Chondrocyte (in vitro differentiated cells): Measurements from ENCODE around the gene TENT5C. TPM values are rescaled to one million over a fixed set of nuclear protein-coding genes. Genes with fewer than 3 reads are reported as not detected.

Experiments used
- DNase-seq: peaks from one replicate; pipeline ENCODE4 v3.0.0; 2021; ENCODE audit warnings: mixed read lengths, low spot score
- H3K27ac Mint-ChIP-seq: one replicate; pipeline ENCODE4 v1.8.0; 2021; ENCODE audit warnings: mild to moderate bottlenecking, moderate library complexity, mixed read lengths; ENCODE audit not compliant: unreplicated experiment
- H3K27me3 Mint-ChIP-seq: 2 replicates; pipeline ENCODE4 v1.8.0; 2021; ENCODE audit warnings: low read depth, mixed read lengths
- H3K36me3 Mint-ChIP-seq: 2 replicates; pipeline ENCODE4 v1.8.0; 2021; ENCODE audit warnings: low read depth, mixed read lengths
- H3K4me1 Mint-ChIP-seq: 2 replicates; pipeline ENCODE4 v1.8.0; 2021; ENCODE audit warnings: low read depth, mild to moderate bottlenecking, mixed read lengths
- H3K4me3 Mint-ChIP-seq: one replicate; pipeline ENCODE4 v1.8.0; 2021; ENCODE audit warnings: mild to moderate bottlenecking, moderate library complexity, mixed read lengths; ENCODE audit not compliant: unreplicated experiment
- H3K9me3 Mint-ChIP-seq: 2 replicates; pipeline ENCODE4 v1.8.0; 2021; ENCODE audit warnings: low read depth, mixed read lengths
- CTCF ChIP-seq: fragments of 200-600 bp; sonication (generic); IDR thresholded peaks from 2 replicates; pipeline ENCODE4 v1.5.0; 2021; ENCODE audit warnings: antibody characterized with exemption, mild to moderate bottlenecking, moderate library complexity
- total RNA-seq: library from RNA; stranded (reverse); gene quantifications from 3 replicates; pipeline ENCODE4 v1.2.1, GENCODE V29; 2021

Gene TENT5C
- total RNA-seq, 1 donor from 2014 or later, result 0.20 TPM

GRCh38 chr1:117586337-117586736 lies 19.5 kb upstream of the TENT5C start:
- H3K4me1 Mint-ChIP-seq, result peaks cover 6% of the 10 kb centered on the region
- no peak for DNase-seq
- no peak for TF ChIP-seq CTCF
- H3K27me3 Mint-ChIP-seq, result no peaks in the 10 kb centered on the region
- H3K27ac Mint-ChIP-seq, result no peak overlapping the region
- no peak overlapping the region for H3K4me3 Mint-ChIP-seq
- no peaks in the 10 kb centered on the region for H3K36me3 Mint-ChIP-seq
- no peaks in the 10 kb centered on the region for H3K9me3 Mint-ChIP-seq

DNA sequence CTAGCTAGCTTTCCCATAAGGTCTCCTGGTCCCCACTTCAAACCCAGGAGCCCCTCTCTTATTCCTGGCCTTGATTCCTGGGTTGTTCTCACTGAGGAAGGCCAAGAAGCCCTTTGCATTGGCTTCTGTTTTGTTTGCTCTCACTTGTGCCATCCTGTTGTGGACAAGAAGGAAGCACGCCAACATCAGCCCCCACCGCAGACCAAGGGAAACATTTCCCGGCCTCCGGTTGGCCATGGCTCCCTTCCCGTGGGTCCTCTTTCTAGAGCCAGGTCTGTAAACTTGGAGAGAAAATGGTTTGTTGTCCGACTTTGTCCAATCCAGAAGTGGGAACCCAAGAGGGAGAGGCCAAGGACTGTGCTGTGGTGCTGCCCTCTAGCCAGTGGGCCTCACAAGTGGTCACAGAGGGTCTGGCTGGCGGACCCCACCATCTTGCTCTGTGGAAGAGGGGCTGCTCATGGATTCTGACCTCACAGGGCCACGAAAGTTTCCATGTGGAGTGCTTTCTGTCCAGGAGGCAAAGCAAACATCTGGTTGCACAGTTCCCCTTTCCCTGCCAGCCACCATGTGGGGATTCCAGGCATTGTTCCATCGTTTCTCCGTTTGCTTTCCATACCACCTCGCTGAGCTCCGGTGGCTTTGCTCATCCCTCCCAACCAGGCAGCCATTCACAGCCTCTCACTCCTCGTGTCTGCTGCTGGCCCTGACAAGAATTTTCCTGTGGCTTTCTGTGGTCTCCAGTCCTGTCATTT lies 18.9 kb upstream of the TENT5C start:
- H3K27ac Mint-ChIP-seq, result no peak overlapping the region
- peaks cover 6% of the 10 kb centered on the region for H3K4me1 Mint-ChIP-seq
- H3K9me3 Mint-ChIP-seq, result no peaks in the 10 kb centered on the region
- H3K27me3 Mint-ChIP-seq, result no peaks in the 10 kb centered on the region
- no peak for TF ChIP-seq CTCF
- H3K4me3 Mint-ChIP-seq, result no peak overlapping the region
- no peaks in the 10 kb centered on the region for H3K36me3 Mint-ChIP-seq
- no peak for DNase-seq

DNA sequence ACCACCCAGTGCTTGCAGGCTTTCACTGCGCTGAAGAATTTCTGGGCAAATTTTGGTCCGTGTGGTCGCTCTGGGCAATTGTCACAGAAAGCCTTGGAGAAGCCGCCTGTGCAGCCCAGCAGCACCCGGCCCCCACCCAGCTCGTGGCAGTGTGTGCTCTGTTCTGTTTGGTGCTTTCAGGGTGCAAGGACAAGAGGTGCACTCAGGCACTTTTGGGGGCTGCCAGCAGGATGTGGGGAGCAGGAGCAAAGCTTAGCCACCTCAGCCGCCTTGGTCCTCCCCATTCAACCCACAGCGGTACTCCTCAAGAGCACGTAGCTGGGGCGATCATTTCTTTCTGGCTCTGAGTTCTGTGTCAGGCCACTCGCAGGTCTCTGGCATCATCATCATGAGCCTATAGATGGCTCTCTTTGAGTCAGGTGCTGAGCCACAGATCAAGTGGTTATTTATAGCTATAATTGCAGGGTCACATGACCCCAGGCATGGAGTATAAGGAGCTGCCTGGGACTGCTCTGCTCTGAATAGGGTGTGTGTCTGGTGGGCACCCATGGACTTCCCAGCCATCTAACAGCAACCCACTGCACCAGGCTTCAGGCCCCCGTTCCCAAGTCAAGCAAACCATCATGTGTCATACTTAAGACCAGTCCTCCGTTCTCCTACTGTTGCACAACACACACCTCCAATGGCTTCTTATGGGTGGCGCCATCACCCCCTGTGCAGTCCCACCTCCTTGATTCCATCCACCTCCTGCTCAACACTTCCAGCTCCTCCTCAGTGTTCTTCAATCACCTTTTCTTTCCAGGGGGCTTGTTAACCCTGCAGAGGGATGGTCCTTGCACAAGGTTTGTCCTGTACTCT lies 18.1 kb upstream of the TENT5C start:
- H3K4me3 Mint-ChIP-seq, result no peak overlapping the region
- DNase-seq, result peak; percentile 48
- no peaks in the 10 kb centered on the region for H3K9me3 Mint-ChIP-seq
- H3K27me3 Mint-ChIP-seq, result no peaks in the 10 kb centered on the region
- H3K36me3 Mint-ChIP-seq, result no peaks in the 10 kb centered on the region
- H3K27ac Mint-ChIP-seq, result no peak overlapping the region
- TF ChIP-seq CTCF, result no peak
- peaks cover 6% of the 10 kb centered on the region for H3K4me1 Mint-ChIP-seq

- DNase-seq, result no peak
- H3K27me3 Mint-ChIP-seq, result no peaks in the 10 kb centered on the region
- no peak for TF ChIP-seq CTCF
- no peaks in the 10 kb centered on the region for H3K36me3 Mint-ChIP-seq
- no peak overlapping the region for H3K27ac Mint-ChIP-seq
- peaks cover 6% of the 10 kb centered on the region for H3K4me1 Mint-ChIP-seq
- H3K4me3 Mint-ChIP-seq, result no peak overlapping the region
- H3K9me3 Mint-ChIP-seq, result no peaks in the 10 kb centered on the region
Observed at GRCh38 chr1:117589544-117589943, 16.3 kb upstream of the TENT5C start.

DNA sequence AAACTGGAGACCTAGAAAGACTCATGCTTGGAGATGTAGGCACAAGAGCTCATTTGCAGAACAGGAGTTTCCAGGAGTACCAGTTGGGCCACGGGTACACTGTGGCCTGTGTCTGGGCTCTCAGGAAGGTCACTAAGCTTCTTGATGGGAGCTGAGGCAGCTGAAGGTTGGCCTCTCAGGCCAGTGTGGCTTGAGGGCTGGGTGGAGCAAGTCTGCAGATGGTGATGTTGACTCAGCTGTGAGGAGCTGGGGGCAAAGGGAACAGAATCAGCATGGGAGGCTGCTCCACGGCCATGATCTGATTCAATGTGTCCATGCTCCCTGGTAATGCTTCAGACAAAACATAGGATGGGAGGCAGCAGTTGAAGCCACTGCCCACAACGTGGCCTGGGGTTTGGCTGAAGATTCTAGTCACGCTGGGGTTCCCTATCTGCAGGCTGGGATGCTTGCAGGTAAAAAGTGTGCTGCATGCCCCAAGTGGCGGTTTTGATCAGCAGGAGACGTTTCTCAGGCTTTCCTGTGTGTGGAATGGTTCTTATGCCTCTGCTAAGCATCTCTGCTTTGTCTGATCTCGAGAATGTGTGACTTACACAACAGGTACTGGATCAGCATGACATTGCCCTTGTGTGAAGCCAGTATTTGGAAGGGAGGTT lies 15.4 kb upstream of the TENT5C start:
- no peaks in the 10 kb centered on the region for H3K9me3 Mint-ChIP-seq
- H3K4me1 Mint-ChIP-seq, result peaks cover 6% of the 10 kb centered on the region
- no peak for DNase-seq
- H3K27ac Mint-ChIP-seq, result no peak overlapping the region
- no peaks in the 10 kb centered on the region for H3K36me3 Mint-ChIP-seq
- no peak overlapping the region for H3K4me3 Mint-ChIP-seq
- no peak for TF ChIP-seq CTCF
- no peaks in the 10 kb centered on the region for H3K27me3 Mint-ChIP-seq
